ENCODE results near the gene GNPTG.
A peak's percentile ranks its signal among the peaks of the same experiment; 100 is the strongest.

The GNPTG gene

DNA sequence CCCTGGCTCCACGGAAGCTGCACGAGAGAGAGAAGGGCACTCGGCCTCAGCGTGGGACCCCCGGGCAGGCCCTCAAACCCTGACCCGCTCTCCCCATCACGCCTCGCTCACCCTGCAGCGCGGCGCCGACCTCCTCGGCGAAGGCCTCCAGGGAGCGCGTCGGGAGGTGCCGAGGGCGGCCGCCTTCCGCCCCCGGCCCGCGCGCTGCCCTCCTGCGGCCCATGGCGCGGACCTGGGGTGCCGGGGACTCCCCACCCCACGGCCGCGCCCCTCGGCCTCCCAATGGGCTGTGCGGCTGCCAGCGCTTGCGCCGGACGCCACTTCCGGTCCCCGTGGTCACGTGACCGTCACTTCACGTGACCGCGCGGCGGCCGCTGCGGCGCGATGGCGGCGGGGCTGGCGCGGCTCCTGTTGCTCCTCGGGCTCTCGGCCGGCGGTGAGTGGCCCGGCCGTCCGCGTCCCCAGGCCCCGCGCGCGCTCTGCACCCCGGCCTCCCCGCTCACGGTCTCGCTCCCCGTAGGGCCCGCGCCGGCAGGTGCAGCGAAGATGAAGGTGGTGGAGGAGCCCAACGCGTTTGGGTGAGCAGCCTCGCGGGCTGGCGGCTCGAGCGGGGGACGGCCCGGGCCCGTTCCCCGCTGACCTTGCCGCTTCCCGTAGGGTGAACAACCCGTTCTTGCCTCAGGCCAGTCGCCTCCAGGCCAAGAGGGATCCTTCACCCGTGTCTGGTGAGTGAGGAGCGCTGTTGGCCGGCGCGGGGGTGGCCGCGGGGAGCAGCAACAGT lies at the start of gene GNPTG, which contains the start of gene TSR3:
GNPTG (plus strand) TSS at position 350 of the 781 bp plus-strand sequence; CDS start at position 385, 35 bp downstream.
TSR3 (minus strand) TSS at position 297 of the 781 bp plus-strand sequence; CDS start at position 223, 74 bp downstream.
- peak; percentile 93 for DNase-seq

- DNase-seq = no peak
Measured at GRCh38 chr16:1305823-1306222, 45.9 kb upstream of the GNPTG start.

- DNase-seq = no peak
Measured at GRCh38 chr16:1306334-1306733, 45.4 kb upstream of the GNPTG start.

- DNase-seq = no peak
Measured at GRCh38 chr16:1308036-1308976, 43.4 kb upstream of the GNPTG start.

GRCh38 chr16:1308977-1309885 lies 42.5 kb upstream of the GNPTG start, which contains the start of gene UBE2I:
Gene UBE2I, plus strand, starts transcription at chr16:1309636. Its CDS starts 4,395 bp downstream, at chr16:1314031.
- DNase-seq = peak; percentile 100

DNA sequence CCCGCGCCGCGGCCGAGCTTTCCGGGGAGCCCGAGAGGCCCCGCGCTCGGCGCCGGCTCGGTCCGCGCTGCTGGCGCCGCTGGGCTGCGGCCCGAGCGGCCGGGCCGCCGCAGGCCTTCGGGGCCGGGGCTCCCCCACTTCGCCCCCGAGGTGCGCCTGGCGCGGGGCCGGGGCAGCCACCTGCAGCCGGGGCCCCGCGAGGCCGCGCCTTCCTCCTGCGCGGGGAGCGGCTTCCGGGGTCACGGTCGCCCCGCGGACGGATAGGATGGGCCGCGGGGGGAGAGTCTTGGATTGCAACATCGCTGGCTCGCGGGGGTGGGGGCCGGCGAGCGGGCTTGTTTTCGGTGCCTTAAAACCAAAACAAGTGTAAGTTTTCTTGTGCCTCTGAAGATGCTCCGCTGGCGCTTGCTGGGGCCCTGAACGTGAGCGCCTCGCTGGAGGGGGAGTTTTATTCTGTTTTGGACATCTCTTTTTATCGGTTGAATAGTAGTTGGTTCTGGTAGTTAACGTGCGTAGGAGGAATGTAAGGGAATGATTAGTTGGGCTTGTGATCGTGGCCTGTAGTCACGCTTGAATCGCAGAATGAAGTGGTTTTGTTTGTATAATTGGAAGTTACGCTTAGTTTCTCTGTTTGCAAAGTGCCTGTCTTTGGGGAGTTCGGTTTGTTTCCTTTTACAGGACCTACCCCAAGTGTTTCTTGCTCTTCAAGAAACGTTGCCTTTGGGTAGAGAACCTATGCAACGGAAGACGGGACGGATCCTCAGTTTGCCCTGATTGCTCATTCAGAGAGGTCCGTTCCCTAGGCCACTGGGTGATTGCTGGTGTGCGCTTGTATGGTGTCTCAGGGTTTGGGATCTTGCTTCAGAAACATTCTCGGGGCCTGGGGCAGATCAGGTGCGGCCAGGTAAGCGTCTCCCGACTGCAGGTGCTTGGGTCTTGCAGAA lies 41.6 kb upstream of the GNPTG start:
- peak; percentile 84 for DNase-seq

DNA sequence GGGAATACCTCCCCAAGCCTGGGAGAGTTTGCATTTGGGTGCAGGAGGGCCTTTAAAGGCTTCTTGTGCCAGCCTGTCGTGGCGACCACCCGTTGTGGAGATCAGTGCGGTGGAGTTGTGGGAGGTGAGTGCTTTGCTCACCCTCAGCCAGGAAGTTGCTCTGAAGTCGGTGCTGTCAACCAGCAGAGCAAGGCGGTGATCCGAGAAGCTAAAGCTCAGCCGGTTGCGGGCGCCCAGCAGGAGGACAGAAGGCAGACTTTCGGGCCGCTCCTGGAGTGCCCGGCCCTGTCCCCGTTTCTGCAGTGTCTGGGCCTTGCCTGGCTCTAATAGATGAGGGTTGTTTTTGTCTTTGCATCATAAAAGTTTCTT lies 40.9 kb upstream of the GNPTG start:
- no peak for DNase-seq

- no peak for DNase-seq
Measured at GRCh38 chr16:1311212-1311737, 40.5 kb upstream of the GNPTG start.

DNA sequence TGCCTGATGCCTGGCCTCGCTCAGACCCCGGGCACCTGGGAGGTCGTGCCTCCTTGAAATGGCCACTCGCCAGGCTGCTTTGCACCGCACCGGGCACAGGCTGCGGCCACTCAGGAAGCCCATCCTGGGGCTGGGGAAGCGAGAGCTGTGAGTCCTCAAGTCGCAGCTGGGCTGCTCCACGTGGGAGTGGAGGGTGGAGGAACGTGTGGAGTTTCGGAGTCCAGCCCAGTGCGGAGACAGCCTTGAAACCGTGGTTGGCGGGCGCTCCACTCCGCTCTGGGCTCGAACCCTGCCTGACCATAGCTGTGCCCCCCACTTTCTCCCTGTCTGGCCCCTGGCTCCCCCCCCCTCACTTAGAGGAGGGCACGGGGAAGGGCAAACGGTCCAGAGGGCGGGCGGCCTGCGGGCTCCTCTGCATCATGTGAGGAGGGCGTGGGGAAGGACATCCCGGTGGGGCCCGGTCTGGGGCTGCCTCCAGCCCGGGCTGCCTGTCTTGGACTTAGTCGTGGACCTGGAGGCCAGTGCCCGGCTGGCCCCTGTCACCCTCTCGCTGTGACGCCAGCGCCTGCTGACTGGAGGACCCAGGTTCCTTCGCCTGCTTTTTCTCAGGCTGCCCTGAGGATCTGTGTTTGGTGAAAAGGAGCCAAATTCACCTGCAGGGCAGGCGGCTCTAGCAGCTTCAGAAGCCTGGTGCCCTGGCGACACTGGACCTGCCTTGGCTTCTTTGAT lies 39.8 kb upstream of the GNPTG start:
- no peak for DNase-seq

- no peak for DNase-seq
Measured at GRCh38 chr16:1312467-1312816, 39.3 kb upstream of the GNPTG start.

DNA sequence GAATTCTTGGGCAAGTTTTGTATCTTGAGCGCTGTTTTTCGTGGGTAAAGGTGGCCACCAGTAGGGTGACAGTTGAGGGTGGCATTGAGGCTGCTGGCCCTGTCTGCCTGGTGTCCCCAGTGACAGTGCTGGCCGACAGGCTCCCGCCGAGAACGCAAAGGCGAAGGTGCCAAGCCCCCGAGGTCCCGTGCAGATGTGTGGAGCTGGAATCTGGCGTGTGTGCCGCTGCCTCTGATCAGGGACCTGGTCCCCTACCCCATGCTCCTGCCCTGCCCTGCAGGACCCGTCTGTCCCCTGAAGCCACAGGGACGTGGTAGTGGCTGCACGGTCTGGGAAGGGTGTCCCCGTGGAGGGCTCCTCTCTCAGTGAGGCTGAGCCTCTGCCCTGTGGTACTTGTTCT lies 38.8 kb upstream of the GNPTG start:
- no peak for DNase-seq

- no peak for DNase-seq
Measured at GRCh38 chr16:1313721-1314369, 37.9 kb upstream of the GNPTG start.

- DNase-seq = no peak
Measured at GRCh38 chr16:1314399-1315068, 37.2 kb upstream of the GNPTG start.

DNA sequence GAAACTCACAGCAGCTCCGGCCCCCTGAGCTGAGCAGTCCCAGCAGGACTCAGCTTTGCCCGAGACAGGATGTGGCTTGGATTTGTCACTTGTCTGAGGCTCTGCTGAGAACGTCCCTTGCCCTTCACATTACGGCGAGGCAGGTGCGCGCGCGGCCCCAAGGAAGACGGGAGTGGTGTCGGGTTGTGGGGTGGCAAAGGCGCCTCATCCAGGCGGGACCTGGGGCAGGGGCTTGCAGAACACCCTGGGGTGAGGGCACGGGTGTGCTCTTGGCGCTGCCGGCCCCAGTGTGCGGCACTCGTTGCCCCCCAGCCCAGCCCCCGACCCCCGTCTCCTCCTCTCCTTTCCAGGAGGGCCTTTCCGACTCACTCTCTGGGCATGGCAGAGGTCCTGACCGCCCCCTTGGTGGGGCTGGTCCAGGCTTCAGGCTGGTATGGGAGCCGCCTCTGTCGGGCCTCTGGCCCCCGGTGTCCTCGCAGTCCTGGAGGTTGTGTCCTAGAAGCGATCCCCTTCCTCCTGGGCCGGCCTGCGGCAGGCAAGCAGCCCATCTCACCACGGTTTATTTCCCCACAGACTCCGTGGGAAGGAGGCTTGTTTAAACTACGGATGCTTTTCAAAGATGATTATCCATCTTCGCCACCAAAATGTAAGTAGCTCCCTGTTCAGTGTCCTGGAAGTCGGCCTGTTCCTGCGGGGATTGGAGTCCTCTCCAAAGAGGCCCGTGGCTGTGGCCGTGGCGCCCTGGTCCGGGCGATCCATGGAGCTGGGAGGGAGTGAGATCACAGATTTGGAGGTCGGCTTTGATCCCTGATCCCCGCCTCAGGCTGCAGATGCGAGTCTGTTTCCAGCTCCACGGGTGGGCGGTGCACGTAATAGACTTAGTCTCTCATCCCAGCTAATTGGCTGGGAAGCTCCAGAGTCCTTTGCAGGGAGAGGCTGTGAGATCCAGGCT lies 36.4 kb upstream of the GNPTG start:
- no peak for DNase-seq

GRCh38 chr16:1316033-1316405 lies 35.7 kb upstream of the GNPTG start:
- no peak for DNase-seq

DNA sequence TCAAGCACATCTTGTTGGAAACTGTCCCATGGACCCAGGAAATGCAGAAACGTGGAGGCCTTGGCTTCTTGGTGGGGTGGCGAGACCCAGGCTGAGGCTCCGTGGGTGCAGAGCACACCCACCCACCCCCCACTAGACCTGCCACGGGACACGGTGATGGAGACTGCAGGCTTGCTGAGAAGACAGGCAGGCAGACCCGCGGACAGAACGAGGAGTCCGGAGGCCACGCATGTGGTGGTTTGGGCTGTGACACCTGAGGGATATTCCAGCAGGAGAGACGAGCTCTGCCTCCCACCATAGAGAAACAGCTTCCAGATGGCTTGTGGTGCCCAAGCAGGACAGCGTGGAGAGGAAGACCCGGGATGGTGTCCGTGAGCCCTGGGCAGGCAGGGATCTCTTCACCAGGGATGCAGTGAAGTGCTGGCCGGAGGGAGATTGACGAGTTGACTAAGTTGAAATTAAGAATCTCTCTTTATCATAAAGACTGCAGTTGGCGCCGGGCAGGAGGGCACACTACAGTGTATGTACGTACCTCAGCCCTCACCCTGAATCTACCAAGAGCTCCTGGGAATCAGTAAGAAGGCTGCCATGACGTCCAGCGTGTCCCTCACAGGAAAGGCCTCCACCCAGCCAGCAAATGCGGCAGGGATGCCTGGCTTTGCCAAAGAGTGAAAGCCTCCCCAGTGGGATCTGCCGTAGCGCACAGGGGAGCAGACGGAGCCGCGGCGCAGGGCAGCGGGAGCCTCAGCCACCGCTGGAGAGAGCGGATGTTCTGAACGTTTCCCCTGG lies 34.1 kb upstream of the GNPTG start:
- no peak for DNase-seq

GRCh38 chr16:1318268-1318545 lies 33.5 kb upstream of the GNPTG start:
- DNase-seq = no peak

DNA sequence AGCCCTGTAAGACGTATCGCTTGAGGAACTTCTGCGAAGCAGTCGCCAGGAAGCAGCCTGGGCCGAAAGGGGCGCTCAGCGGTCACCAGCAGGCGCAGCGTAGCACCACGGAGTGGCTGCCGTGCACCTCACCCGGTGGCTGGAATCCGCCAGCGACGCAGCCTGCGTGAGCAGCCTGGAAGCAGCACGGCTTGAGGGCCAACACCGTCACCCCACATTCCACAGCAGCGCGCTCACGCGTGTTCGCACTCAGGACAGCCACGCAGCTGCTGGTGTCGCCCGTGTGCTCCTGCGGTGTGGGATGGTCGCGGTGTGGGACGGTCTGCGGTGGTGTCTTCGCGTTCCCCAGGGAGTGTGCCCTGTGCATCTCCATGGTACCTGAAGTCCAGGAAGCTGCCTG lies 32.7 kb upstream of the GNPTG start:
- DNase-seq = no peak

Measured in activated CD8-positive, alpha-beta memory T cell treated with anti-CD3 and anti-CD28 coated beads for 24 hours (primary cell).